IPS-20b (cell line): ENCODE results near the gene ANKRD16.
"Not testable (repeated sequence)": the region's sequence is repeated elsewhere in the genome, so short reads cannot be mapped to it uniquely, and the experiment has no call there.

Experiments used
- H3K27ac ChIP-seq: one replicate; pipeline ENCODE4 v1.5.1; 2013; ENCODE audit warnings: low read length
- H3K27me3 ChIP-seq: 2 replicates; pipeline ENCODE4 v1.6.1; 2013; ENCODE audit warnings: mild to moderate bottlenecking, low read length, inconsistent platforms; ENCODE audit not compliant: insufficient read depth
- H3K36me3 ChIP-seq: 2 replicates; pipeline ENCODE4 v1.6.1; 2013; ENCODE audit warnings: low read depth, mild to moderate bottlenecking, inconsistent platforms, low read length, moderate library complexity; ENCODE audit not compliant: insufficient read depth
- H3K4me1 ChIP-seq: 2 replicates; pipeline ENCODE4 v1.6.1; 2013; ENCODE audit warnings: mild to moderate bottlenecking, control low read depth, inconsistent platforms, low read length, moderate library complexity; ENCODE audit not compliant: insufficient read depth
- H3K4me3 ChIP-seq: 2 replicates; pipeline ENCODE4 v1.5.1; 2013; ENCODE audit warnings: mild to moderate bottlenecking, low read length, inconsistent platforms
- H3K9ac ChIP-seq: 2 replicates; pipeline ENCODE4 v1.6.1; 2013; ENCODE audit warnings: low read depth, mild to moderate bottlenecking, inconsistent platforms, low read length, moderate library complexity
- H3K9me3 ChIP-seq: 2 replicates; pipeline ENCODE4 v1.6.1; 2013; ENCODE audit warnings: mild to moderate bottlenecking, low read depth, low read length, inconsistent platforms; ENCODE audit not compliant: insufficient read depth

The ANKRD16 gene

DNA sequence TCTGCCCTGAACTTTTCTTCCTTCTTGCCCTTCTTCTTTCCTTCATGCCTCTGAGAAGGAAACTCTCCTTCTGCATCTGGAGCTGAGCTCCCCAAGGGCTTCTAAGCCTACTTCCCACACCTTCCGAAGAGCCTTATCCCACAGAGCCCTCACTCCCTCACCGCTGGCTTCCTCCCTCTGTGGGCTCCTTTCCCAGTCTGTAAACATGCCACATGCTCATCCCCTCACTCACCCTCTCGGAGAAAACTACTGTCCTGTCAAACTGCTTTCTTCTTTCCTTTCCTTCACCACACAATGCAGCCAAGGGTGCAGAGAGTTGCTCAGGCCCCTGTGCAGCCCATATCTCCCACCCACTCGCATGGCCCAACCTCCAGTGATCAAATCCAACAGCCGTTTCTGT, 18.1 kb downstream of the ANKRD16 start:
- Histone ChIP-seq H3K9me3 (no peaks in the 10 kb centered on the region), H3K27ac (no peak overlapping the region), H3K36me3 (peaks cover 18% of the 10 kb centered on the region), H3K27me3 (no peaks in the 10 kb centered on the region), H3K9ac (no peak overlapping the region), H3K4me1 (no peaks in the 10 kb centered on the region), H3K4me3 (no peak overlapping the region)

DNA sequence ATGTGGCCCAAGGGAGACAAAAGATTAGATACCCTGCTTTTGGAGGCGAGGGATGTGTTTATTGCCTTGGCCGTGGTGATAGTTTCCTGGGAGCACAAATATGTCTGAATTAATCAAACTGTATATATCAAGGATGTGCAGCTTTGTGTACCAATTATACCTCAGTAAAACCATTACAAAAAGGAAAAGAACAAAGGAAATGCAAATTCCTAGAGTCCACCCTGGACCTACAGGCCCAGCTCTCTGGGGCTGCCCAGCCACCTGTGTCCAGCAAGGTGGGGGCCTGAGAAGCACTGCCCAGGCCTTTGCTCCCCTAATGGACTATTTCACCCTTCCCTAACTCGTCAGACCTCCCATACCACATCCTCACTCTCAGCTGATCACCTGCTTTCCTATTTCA, 20.5 kb downstream of the ANKRD16 start:
- Histone ChIP-seq H3K4me1 (no peaks in the 10 kb centered on the region), H3K4me3 (no peak overlapping the region), H3K9me3 (no peaks in the 10 kb centered on the region), H3K9ac (no peak overlapping the region), H3K27me3 (no peaks in the 10 kb centered on the region), H3K27ac (no peak overlapping the region), H3K36me3 (peaks cover 1% of the 10 kb centered on the region; the same call in 1 of the 2 replicates)

DNA sequence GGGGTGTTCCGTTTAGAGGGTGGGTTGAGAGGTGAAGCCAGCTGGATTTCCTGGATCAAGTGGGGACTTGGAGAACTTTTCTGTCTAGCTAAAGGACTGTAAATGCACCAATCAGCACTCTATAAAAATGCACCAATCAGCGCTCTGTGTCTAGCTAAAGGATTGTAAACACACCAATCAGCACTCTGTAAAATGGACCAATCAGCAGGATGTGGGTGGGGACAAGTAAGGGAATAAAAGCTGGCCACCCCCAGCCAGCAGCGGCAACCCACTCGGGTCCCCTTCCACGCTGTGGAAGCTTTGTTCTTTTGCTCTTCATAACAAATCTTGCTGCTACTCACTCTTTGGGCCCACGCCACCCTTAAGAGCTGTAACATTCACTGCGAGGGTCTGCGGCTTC, 21.3 kb downstream of the ANKRD16 start:
- H3K4me3 ChIP-seq, H3K4me1 ChIP-seq, H3K27ac ChIP-seq, H3K9ac ChIP-seq, H3K9me3 ChIP-seq, H3K27me3 ChIP-seq, H3K36me3 ChIP-seq: not testable (repeated sequence)

DNA sequence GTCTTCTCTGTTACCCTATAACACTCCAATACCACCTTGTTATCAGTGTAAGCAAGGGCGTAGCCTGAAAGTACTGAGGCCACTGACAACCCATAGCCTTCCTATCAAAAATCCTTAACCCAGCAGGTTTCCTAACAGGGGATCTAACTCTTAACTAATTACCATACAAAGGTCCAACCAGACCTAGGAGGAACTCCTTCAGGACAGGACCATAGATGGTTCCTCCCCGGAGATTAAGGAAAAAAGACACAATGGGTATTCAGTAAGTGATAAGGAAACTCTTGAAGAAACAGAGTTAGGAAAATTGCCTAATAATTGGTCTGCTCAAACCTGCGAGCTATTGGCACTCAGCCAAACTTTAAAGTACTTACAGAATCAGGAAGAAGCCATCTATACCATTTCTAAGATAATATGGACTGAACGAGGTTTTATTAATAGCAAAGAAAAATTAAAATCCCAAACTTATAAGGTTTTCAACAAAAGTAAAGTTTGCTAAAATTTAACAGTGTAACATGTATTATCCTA, 22.5 kb downstream of the ANKRD16 start:
- H3K27me3 ChIP-seq, H3K27ac ChIP-seq, H3K9me3 ChIP-seq, H3K36me3 ChIP-seq, H3K4me3 ChIP-seq, H3K9ac ChIP-seq, H3K4me1 ChIP-seq: not testable (repeated sequence)

DNA sequence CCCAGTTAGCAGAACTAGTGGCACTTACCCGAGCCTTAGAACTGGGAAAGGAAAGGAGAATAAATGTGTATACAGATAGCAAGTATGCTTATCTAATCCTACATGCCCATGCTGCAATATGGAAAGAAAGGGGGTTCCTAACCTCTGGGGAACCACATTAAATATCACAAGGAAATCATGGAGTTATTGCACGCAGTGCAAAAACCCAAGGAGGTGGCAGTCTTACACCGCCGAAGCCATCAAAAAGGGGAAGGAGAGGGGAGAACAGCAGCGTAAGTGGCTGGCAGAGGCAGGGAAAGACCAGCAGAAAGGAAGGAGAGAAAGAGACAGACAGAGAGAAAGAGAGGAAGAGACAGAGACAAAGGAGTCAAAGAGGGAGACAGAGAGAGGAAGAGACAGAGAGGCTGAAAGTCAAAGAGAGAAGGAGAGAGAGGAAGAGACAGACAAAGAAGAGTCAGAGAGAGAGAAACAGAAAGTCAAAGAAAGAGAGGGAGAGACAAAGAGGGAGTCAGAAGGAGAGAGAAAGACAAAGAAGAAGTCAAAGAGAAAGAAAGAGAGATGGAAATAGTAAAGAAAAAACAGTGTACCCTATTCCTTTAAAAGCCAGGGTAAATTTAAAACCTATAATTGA, 23.1 kb downstream of the ANKRD16 start:
- H3K9ac ChIP-seq, H3K4me3 ChIP-seq, H3K27ac ChIP-seq, H3K27me3 ChIP-seq, H3K9me3 ChIP-seq, H3K36me3 ChIP-seq, H3K4me1 ChIP-seq: not testable (repeated sequence)

DNA sequence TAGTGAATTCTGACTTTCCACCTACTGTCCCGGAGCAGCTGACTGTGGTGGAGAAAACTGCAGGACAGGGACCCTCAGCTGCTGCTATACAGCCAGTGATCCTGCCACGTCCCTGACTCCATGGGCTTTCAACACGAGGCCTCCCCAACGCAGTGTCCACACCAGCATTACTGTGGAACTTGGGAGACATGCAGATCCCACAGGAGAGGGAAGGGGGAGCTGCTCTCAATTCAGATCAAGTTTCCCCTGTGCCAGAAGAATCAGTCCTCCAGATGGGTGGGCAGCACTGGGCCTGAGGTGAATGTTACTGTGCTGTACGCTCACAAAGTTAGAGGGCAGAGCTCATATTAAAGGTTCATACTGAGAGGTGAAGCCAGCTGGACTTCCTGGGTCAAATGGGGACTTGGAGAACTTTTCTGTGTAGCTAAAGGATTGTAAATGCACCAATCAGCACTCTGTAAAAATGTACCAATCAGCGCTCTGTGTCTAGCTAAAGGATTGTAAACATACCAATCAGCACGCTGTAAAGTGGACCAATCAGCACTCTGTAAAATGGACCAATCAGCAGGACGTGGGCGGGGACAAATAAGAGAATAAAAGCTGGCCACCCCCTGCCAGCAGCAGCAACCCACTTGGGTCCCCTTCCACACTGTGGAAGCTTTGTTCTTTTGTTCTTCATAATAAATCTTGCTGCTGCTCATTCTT, 26.6 kb downstream of the ANKRD16 start:
- H3K4me3 ChIP-seq, H3K9ac ChIP-seq, H3K27ac ChIP-seq, H3K4me1 ChIP-seq, H3K36me3 ChIP-seq, H3K9me3 ChIP-seq, H3K27me3 ChIP-seq: not testable (repeated sequence)

DNA sequence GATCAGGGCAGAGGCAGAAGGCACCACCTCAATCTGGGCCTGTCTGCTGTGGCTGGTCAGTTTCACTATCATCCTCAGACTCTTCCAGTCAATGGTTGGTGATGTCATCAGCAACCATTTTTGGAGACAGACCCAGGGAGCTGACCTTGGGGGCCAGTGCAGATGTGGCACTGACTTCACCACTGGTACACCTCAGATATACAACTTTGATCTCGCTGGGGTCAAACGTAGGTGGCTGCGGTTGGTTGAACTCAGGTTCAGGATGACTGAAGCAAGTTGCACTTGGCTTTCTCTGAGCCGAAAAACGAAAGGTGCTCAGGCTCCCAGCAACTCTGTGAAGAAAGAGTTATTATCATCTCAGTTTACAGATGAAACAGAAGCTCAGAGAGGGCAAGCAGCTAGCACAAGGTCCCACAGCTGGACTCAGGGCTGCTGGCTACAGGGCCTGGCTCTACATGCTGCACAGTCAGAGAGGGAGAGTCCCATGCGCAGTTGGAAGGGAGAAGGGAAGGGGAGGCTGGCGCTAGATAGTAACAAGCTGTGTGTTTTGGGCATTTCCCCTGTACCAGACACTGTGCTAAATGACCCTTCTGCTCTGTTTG, 27.2 kb downstream of the ANKRD16 start:
- no peak overlapping the region for H3K4me3 ChIP-seq
- H3K27me3 ChIP-seq = no peaks in the 10 kb centered on the region
- no peaks in the 10 kb centered on the region for H3K36me3 ChIP-seq
- H3K9me3 ChIP-seq = no peaks in the 10 kb centered on the region
- no peak overlapping the region for H3K27ac ChIP-seq
- H3K9ac ChIP-seq = no peak overlapping the region
- no peaks in the 10 kb centered on the region for H3K4me1 ChIP-seq

DNA sequence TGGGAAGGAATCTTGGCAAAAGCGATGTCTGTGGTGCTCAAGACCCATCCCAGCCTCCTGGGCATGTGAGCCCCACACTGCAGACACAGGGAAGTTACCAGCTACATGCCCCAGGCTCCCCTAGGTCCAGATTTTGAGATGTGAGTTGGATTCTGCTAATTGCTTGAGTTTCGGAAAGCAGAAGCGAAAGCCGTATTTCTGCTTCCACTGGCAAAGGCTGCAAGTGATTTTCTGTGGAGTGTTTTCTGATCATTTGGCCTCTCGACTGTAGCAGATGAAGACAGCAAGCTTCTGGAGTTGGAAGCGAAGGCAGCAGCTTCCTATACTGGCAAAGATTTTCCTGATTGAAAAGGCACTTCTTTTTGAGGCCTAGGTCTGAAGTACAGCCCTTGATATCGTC, 29.6 kb downstream of the ANKRD16 start:
- no peaks in the 10 kb centered on the region for H3K4me1 ChIP-seq
- H3K4me3 ChIP-seq = no peak overlapping the region
- H3K27me3 ChIP-seq = no peaks in the 10 kb centered on the region
- H3K9ac ChIP-seq = no peak overlapping the region
- H3K36me3 ChIP-seq = no peaks in the 10 kb centered on the region
- H3K9me3 ChIP-seq = no peaks in the 10 kb centered on the region
- H3K27ac ChIP-seq = no peak overlapping the region

DNA sequence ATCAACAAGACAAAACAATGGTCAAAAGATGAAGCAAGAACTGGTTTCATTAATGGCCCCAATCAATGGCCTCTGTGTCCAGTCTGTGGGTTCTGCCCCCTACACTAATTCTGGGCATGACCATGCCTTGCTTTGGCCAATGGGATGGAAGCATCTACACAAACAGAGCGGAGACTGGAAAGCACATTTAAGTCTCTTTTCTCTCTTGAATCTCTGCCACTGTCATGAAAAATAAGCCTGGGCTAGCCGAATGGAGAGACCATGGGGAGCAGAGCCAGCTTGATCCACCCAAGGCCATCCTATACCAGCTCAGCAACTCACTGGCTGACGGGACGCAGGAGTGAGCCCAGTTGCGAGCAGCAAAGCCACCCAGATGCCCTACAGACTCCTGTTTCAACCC, 30.9 kb downstream of the ANKRD16 start:
- no peak overlapping the region for H3K27ac ChIP-seq
- no peak overlapping the region for H3K4me3 ChIP-seq
- no peak overlapping the region for H3K9ac ChIP-seq
- H3K36me3 ChIP-seq = no peaks in the 10 kb centered on the region
- no peaks in the 10 kb centered on the region for H3K9me3 ChIP-seq
- H3K27me3 ChIP-seq = no peaks in the 10 kb centered on the region
- no peaks in the 10 kb centered on the region for H3K4me1 ChIP-seq

DNA sequence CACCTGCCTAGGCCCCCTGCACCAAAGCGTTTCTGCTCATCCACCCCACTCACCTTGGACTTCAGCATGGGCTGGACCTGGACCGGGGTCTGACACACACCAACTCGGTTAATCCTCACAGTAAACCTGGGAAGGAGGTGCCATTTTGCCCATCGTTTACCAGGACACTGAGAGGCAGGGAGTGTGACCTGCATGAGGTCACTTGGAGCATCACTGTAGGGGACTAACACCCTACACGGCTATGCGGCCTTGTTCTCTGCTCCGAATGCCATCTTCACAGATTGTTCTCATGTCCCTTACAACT, 33.0 kb downstream of the ANKRD16 start:
- no peaks in the 10 kb centered on the region for H3K27me3 ChIP-seq
- no peak overlapping the region for H3K27ac ChIP-seq
- H3K4me3 ChIP-seq = no peak overlapping the region
- no peaks in the 10 kb centered on the region for H3K4me1 ChIP-seq
- no peak overlapping the region for H3K9ac ChIP-seq
- H3K36me3 ChIP-seq = no peaks in the 10 kb centered on the region
- no peaks in the 10 kb centered on the region for H3K9me3 ChIP-seq

DNA sequence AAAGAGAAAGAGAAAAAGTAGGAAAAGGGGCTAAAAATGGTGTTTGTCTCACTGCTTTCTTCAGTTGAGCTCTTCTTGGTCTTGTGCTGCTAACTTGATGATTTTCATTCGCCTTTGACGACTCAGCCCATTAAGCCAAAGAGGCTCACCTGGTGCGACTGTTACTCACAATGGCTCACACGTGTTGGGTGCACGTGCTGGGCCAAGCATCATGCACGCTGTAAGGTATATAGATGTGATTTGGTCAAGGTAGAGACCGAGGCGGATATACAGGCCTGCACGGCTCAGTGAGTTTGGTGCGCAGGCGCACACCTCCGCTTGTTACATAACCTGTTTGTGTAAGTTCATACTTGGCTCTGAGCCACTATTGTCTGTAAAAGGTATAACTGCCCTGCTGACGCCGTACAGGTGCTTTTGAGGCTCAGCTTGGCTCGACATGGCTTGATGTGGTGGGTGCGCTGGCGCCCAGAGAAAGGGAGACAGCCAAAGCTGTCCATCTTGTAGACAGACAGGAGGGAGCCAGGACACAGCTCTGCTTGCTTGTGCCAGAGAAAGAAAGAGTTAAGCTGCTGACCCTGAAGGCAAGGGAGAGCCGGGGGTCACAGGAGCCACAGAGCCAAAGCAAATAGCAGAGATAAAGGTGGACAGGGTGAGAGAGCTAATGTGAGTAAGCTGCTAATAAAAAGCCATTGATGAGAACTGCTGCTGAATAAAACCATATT, 33.6 kb downstream of the ANKRD16 start:
- Histone ChIP-seq H3K4me3 (no peak overlapping the region), H3K9me3 (no peaks in the 10 kb centered on the region), H3K36me3 (no peaks in the 10 kb centered on the region), H3K27me3 (no peaks in the 10 kb centered on the region), H3K4me1 (no peaks in the 10 kb centered on the region), H3K9ac (no peak overlapping the region), H3K27ac (no peak overlapping the region)

DNA sequence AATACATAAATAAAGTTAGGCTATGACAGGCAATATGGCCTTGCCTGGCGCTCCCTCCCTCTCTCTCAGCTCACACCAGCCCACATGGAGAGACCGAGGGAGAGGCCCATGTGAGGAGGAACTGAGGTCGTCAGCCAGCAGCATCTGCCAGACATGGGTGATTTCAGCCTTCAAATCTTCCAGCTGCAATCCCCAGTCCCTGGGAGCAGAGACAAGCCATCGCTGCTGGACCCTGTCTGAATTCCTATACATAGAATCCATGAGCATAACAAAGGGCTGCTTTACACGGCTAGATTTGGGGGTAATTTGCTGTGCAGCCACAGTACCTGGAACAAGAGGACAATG, 35.6 kb downstream of the ANKRD16 start:
- no peaks in the 10 kb centered on the region for H3K9me3 ChIP-seq
- no peaks in the 10 kb centered on the region for H3K27me3 ChIP-seq
- no peaks in the 10 kb centered on the region for H3K36me3 ChIP-seq
- no peak overlapping the region for H3K27ac ChIP-seq
- H3K9ac ChIP-seq = no peak overlapping the region
- H3K4me1 ChIP-seq = no peaks in the 10 kb centered on the region
- no peak overlapping the region for H3K4me3 ChIP-seq
